Stomach (tissue), 9 donors: ENCODE data around the gene FANCD2. TPM values are rescaled to one million over a fixed set of nuclear protein-coding genes. Genes with fewer than 3 reads are reported as not detected.
"Not testable (repeated sequence)": the region's sequence is repeated elsewhere in the genome, so short reads cannot be mapped to it uniquely, and the experiment has no call there.

Source experiments
- DNase-seq, 2 donors: peaks; one replicate each; pipeline versions ENCODE4 v3.0.0 to v3.0.0-alpha.2; 2013 to 2019
- H3K27ac ChIP-seq, 5 donors: fragments of 200-600 bp in 4 of 5; sonication (generic) in 4 of 5; one replicate each; pipeline ENCODE4 v1.5.1; 2013 to 2019; ENCODE audit warnings: mild to moderate bottlenecking in 1 of 5, moderate library complexity in 1 of 5
- H3K27me3 ChIP-seq, 3 donors: fragments of 200-600 bp; sonication (generic); one replicate each; pipeline ENCODE4 v1.5.1; 2017 to 2019; ENCODE audit warnings: mixed run types in 1 of 3
- H3K36me3 ChIP-seq, 4 donors: fragments of 200-600 bp; sonication (generic); 1 replicate in 3 of 4; 2 replicates in 1 of 4; pipeline ENCODE4 v1.5.1; 2016 to 2019
- H3K4me1 ChIP-seq, 4 donors: fragments of 200-600 bp; sonication (generic); one replicate each; pipeline ENCODE4 v1.5.1; 2016 to 2019
- H3K4me3 ChIP-seq, 4 donors: fragments of 200-600 bp; sonication (generic) in 3 of 4; one replicate each; pipeline ENCODE4 v1.5.1; 2016 to 2019; ENCODE audit warnings: mild to moderate bottlenecking in 1 of 4
- H3K9me3 ChIP-seq, 4 donors: fragments of 200-600 bp; sonication (generic); one replicate each; pipeline ENCODE4 v1.5.1; 2016 to 2019
- CTCF ChIP-seq, 7 experiments: fragments of 450-650 bp in 4 of 7; fragments of 200-600 bp in 3 of 7; sonication (generic) in 3 of 7; IDR thresholded peaks; one replicate each; pipeline ENCODE4 v1.5.1; 2016 to 2019; ENCODE audit warnings: antibody characterized with exemption in 7 of 7, control low read depth in 2 of 7, mild to moderate bottlenecking in 1 of 7
- EP300 ChIP-seq: sonication (generic); formaldehyde crosslinking; IDR thresholded peaks from one replicate; pipeline ENCODE4 v1.6.1; 2017; ENCODE audit warnings: antibody characterized with exemption
- POLR2A ChIP-seq, 4 donors: fragments of 450-650 bp; IDR thresholded peaks; one replicate each; pipeline ENCODE4 v1.6.1; 2016; ENCODE audit warnings: antibody characterized with exemption in 4 of 4, control low read depth in 2 of 4, mild to moderate bottlenecking in 1 of 4, moderate library complexity in 1 of 4
- POLR2AphosphoS5 ChIP-seq, 3 donors: sonication (generic); formaldehyde crosslinking; IDR thresholded peaks; one replicate each; pipeline ENCODE4 v1.6.1; 2016; ENCODE audit warnings: antibody characterized with exemption in 3 of 3
- WGBS, 5 donors: extraction: QIAGEN DNeasy Blood & Tissue Kit in 3 of 5; methylation state at CpG; one replicate each; pipeline versions ENCODE4 v1.1.5 to v1.1.7; 2013 to 2018; 5-methylcytosine and 5-hydroxymethylcytosine counted together
- intact Hi-C: fragments of 100-400 bp; cut with DNase I; formaldehyde crosslinking; loops from one replicate; pipeline ENCODE4 v1.15.1; 2023; ENCODE audit warnings: low total_unique reads
- polyA plus RNA-seq, 3 donors: library from polyadenylated mRNA; stranded (reverse); fragments of 200-250 nt; gene quantifications; one replicate each; pipeline ENCODE4 v1.2.3, GENCODE V29; 2013
- total RNA-seq, 5 donors: library from RNA; depleted of rRNA; stranded (reverse); fragments of >200 nt; gene quantifications; one replicate each; pipeline versions ENCODE4 v1.1.0 to v1.2.3, GENCODE V29; 2014 to 2016
- donor health status: healthy with polysubstance abuse.
- donor health status: Bipolar disorder and iron deficiency.
- donor health status: healthy.

Gene FANCD2
- total and polyA plus RNA-seq, 8 donors: 0.61 to 21.1 (median 5.7) TPM

GRCh38 chr3:10023587-10024310 lies 2.5 kb upstream of the FANCD2 start:
- DNase-seq: no peak
- intact Hi-C loops: no loop called here
- H3K27ac ChIP-seq: peak overlapping the region in 1 of 5 donors; percentile 2
- 72 to 85% (median 79%) methylated on average over 8 of the region's 8 CpGs for WGBS, 5 donors
- H3K4me3 ChIP-seq: no peak overlapping the region
- peaks cover 21 to 53% (median 51%) of the 10 kb centered on the region in 4 donors for H3K36me3 ChIP-seq
- no peaks in the 10 kb centered on the region for H3K27me3 ChIP-seq
- peaks cover 14 to 38% (median 34%) of the 10 kb centered on the region in 4 donors for H3K4me1 ChIP-seq
- no peaks in the 10 kb centered on the region for H3K9me3 ChIP-seq
- TF ChIP-seq POLR2AphosphoS5 (IDR thresholded peaks at IDR 0.05): no peak
- no peak for TF ChIP-seq CTCF (IDR thresholded peaks at IDR 0.05)
- no peak for TF ChIP-seq EP300
- no peak for TF ChIP-seq POLR2A (IDR thresholded peaks at IDR 0.05)

- Histone ChIP-seq H3K27ac (peak overlapping the region; percentile 63 to 88 (median 79)), H3K27me3 (no peaks in the 10 kb centered on the region), H3K36me3 (peaks cover 16 to 36% (median 35%) of the 10 kb centered on the region in 4 donors), H3K9me3 (no peaks in the 10 kb centered on the region), H3K4me3 (peak overlapping the region; percentile 65 to 98 (median 85)), H3K4me1 (peaks cover 14 to 38% (median 34%) of the 10 kb centered on the region in 4 donors)
- intact Hi-C loops: no loop called here
- 18 to 29% (median 22%) methylated on average over 18 to 19 of the region's 19 CpGs for WGBS, 5 donors
- TF ChIP-seq EP300 (no peak), POLR2AphosphoS5 (IDR thresholded peaks at IDR 0.05) (no peak), CTCF (IDR thresholded peaks at IDR 0.05) (no peak), POLR2A (IDR thresholded peaks at IDR 0.05) (no peak)
- DNase-seq: no peak
Measured at GRCh38 chr3:10025205-10026083, 793 bp upstream of the FANCD2 start.

GRCh38 chr3:10041034-10041433 lies 14.8 kb downstream of the FANCD2 start:
- intact Hi-C loops: no loop called here
- Histone ChIP-seq H3K27ac (no peak overlapping the region), H3K4me1 (no peaks in the 10 kb centered on the region), H3K27me3 (no peaks in the 10 kb centered on the region), H3K9me3 (no peaks in the 10 kb centered on the region), H3K4me3 (no peak overlapping the region), H3K36me3 (peaks cover 0 to 33% (median 6%) of the 10 kb centered on the region in 4 donors)
- DNase-seq: no peak
- no peak for TF ChIP-seq CTCF (IDR thresholded peaks at IDR 0.05)
- TF ChIP-seq POLR2AphosphoS5 (IDR thresholded peaks at IDR 0.05): no peak
- TF ChIP-seq POLR2A (IDR thresholded peaks at IDR 0.05): no peak
- TF ChIP-seq EP300: no peak
- WGBS, 5 donors: 94 to 98% (median 97%) methylated on average over 5 of the region's 5 CpGs

GRCh38 chr3:10047876-10048275 lies 21.6 kb downstream of the FANCD2 start:
- 41 to 72% (median 56%) methylated on average over 2 of the region's 2 CpGs for WGBS, 5 donors
- H3K9me3 ChIP-seq: no peaks in the 10 kb centered on the region
- intact Hi-C loops: no loop called here
- TF ChIP-seq EP300: no peak
- no peak for TF ChIP-seq CTCF (IDR thresholded peaks at IDR 0.05)
- no peak for TF ChIP-seq POLR2A (IDR thresholded peaks at IDR 0.05)
- TF ChIP-seq POLR2AphosphoS5 (IDR thresholded peaks at IDR 0.05): no peak
- H3K4me1 ChIP-seq: no peaks in the 10 kb centered on the region
- H3K27me3 ChIP-seq: no peaks in the 10 kb centered on the region
- H3K36me3 ChIP-seq: peaks cover 0 to 8% (median 0%) of the 10 kb centered on the region in 4 donors
- no peak overlapping the region for H3K27ac ChIP-seq
- no peak for DNase-seq
- H3K4me3 ChIP-seq: no peak overlapping the region

- H3K9me3 ChIP-seq, H3K4me3 ChIP-seq, H3K27ac ChIP-seq, DNase-seq, intact Hi-C loops, H3K36me3 ChIP-seq, H3K4me1 ChIP-seq, H3K27me3 ChIP-seq: not testable (repeated sequence)
- 95 to 100% (median 96%) methylated on average over 5 of the region's 6 CpGs for WGBS, 5 donors
Measured at GRCh38 chr3:10053054-10053453, 26.8 kb downstream of the FANCD2 start.
